Measurements from ENCODE around the gene ARID1B.

- TF ChIP-seq GATA3 (IDR thresholded peaks at IDR 0.05; ENCODE audit: low read depth, low read length): no peak
- no peak for TF ChIP-seq GATA2 (IDR thresholded peaks at IDR 0.05; ENCODE audit: low read depth, low read length)
These were observed 167.2 kb downstream of the ARID1B start for GRCh38 chr6:156944412-156944811.
